Measurements from ENCODE around the gene SELENOV. TPM values are rescaled to one million over a fixed set of nuclear protein-coding genes. Genes with fewer than 3 reads are reported as not detected.
A peak's percentile ranks its signal among the peaks of the same experiment; 100 is the strongest.

Gene SELENOV
- total RNA-seq, 1 experiment from 2014 or later = not detected

DNA sequence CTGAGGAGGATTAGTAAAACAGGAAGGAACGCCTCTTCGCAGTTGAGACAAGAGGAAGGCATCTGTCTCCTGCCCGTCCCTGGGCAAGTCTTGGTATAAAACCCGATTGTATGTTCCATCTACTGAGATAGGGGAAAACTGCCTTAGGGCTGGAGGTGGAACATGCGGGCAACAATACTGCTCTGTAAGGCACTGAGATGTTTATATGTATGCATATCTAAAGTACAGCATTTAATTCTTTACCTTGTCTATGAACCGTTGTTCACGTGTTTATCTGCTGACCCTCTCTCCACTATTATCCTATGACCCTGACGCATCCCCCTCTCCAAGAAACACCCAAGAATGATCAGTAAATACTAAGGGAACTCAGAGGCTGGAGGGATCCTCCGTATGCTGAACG, 35.0 kb upstream of the SELENOV start:
- peaks cover 54% of the 10 kb centered on the region for H3K36me3 ChIP-seq
- peak overlapping the region; percentile 87 for H3K4me3 ChIP-seq

DNA sequence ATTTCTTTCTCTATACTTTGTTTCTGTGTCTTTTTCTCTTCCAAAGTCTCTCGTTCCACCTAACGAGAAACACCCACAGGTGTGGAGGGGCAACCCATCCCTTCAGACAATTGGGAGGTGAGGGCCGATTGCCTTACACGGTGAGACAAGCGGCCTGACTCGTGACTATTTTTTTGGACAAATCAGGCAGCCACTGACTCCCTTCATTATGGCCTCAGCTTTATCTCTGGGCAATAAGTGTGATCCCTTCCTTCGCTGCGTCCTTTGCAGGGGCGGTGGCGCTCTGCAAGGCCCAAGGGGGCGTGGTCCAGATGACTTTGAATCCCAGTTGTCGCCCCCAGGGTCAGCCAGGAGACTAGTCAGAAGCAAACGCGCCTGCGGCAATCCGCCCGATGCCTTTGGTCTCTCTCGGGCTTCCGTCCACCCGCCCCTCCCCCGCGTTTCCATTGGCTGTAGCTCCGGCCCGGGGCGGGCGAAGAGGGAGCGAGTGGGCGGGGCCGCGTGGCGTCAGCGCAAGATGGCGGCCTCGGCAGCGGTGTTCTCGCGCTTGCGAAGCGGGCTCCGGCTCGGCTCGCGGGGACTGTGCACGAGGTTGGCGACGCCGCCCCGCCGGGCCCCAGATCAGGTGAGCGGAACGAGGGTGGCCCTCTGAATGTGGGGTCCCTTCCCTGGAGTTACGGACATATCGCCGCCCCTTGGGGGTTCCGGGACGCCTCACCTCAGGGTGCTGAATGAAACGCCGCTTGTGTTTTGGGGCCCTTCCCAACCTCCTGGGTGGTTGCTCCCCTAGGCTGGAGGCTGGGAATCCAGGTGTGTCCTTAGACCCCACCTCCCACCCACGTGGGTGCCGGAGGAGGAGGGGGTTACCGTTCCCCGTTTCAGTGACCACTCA, 34.4 kb upstream of the SELENOV start, which contains the start of gene TIMM50:
Gene TIMM50, plus strand, starts transcription at position 502 of the 892 bp plus-strand sequence. Its CDS starts 16 bp downstream, at position 518.
- H3K4me1 ChIP-seq (replicated peaks) = peaks cover 15% of the 10 kb centered on the region
- H3K36me3 ChIP-seq = peaks cover 53% of the 10 kb centered on the region
- H3K27me3 ChIP-seq (replicated peaks) = no peaks in the 10 kb centered on the region
- H3K27ac ChIP-seq = peak within 1 kb of the TSS; percentile 61
- H3K4me3 ChIP-seq = peak within 1 kb of the TSS; percentile 87
- no peaks in the 10 kb centered on the region for H3K9me3 ChIP-seq (replicated peaks)
- DNase-seq (ENCODE audit: low read depth in 1 of 2, low spot score in 2 of 2) = peak; percentile 94 to 99

More for the DNA sequence above, 35.0 kb upstream of the SELENOV start:
- peaks cover 15% of the 10 kb centered on the region for H3K4me1 ChIP-seq (replicated peaks)
- no peaks in the 10 kb centered on the region for H3K27me3 ChIP-seq (replicated peaks)
- H3K9me3 ChIP-seq (replicated peaks) = no peaks in the 10 kb centered on the region
- no peak for DNase-seq (ENCODE audit: low read depth in 1 of 2, low spot score in 2 of 2)
- H3K27ac ChIP-seq = peak overlapping the region; percentile 61

DNA sequence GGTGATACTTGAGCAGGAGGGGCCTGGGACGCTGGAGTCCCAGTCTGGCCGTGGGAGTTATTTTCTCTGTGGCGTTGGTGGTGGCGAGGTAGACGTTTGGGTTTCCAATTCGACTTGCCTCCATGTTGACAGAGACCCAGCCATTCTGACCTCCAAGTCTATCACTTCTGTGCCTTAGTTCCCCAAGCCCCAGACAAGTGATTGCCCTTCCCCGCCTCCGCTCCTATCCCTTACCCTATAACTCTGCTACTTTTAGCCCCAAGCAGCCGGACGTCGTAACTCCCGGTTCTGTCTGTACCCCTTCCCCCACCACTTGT, 33.8 kb upstream of the SELENOV start:
- H3K4me3 ChIP-seq = peak overlapping the region; percentile 87
- peaks cover 53% of the 10 kb centered on the region for H3K36me3 ChIP-seq
- no peaks in the 10 kb centered on the region for H3K9me3 ChIP-seq (replicated peaks)
- peak overlapping the region; percentile 61 for H3K27ac ChIP-seq
- H3K27me3 ChIP-seq (replicated peaks) = no peaks in the 10 kb centered on the region
- H3K4me1 ChIP-seq (replicated peaks) = peaks cover 15% of the 10 kb centered on the region
- DNase-seq (ENCODE audit: low read depth in 1 of 2, low spot score in 2 of 2) = no peak

DNA sequence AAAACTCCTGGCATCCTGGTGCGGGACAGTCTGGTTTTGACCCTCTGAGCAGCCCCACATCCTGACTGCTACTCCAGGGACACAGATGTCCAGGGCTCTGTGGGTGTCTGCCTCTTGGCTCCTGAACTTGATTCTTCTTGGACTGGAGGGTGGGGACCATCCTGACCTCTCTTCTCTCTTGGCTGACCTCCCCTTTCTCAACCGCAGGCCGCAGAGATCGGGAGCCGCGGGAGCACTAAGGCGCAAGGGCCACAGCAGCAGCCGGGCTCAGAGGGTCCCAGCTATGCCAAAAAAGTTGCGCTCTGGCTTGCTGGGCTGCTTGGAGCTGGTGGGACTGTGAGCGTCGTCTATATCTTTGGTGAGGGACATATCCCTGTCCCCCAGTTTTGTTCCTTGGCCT, 33.3 kb upstream of the SELENOV start:
- Histone ChIP-seq H3K27ac (no peak overlapping the region), H3K9me3 (replicated peaks) (no peaks in the 10 kb centered on the region), H3K36me3 (peaks cover 53% of the 10 kb centered on the region), H3K4me3 (peak overlapping the region; percentile 87), H3K4me1 (replicated peaks) (peaks cover 15% of the 10 kb centered on the region), H3K27me3 (replicated peaks) (no peaks in the 10 kb centered on the region)
- DNase-seq (ENCODE audit: low read depth in 1 of 2, low spot score in 2 of 2) = no peak

DNA sequence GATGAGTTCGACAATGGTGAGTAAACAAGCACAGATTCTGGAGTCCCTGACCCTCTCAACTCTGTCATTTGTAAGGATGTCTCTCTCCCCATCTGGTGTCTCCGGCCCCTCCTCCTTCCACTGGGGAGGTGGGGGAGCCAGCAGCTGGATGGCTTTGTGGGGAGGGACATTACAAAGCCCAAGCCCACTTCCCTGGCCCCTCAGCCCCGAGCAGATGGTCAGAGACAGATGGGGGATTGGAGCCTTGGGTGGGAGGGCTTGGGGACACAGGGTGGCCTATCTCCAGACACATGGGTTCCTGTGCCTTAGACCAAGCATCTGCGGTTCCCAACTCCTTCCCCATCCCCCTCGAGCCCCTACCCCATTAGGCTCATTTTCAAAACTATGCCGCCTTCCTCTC, 31.8 kb upstream of the SELENOV start:
- H3K27ac ChIP-seq = no peak overlapping the region
- H3K27me3 ChIP-seq (replicated peaks) = no peaks in the 10 kb centered on the region
- no peak for DNase-seq (ENCODE audit: low read depth in 1 of 2, low spot score in 2 of 2)
- H3K9me3 ChIP-seq (replicated peaks) = no peaks in the 10 kb centered on the region
- peaks cover 15% of the 10 kb centered on the region for H3K4me1 ChIP-seq (replicated peaks)
- peaks cover 61% of the 10 kb centered on the region for H3K36me3 ChIP-seq
- no peak overlapping the region for H3K4me3 ChIP-seq

DNA sequence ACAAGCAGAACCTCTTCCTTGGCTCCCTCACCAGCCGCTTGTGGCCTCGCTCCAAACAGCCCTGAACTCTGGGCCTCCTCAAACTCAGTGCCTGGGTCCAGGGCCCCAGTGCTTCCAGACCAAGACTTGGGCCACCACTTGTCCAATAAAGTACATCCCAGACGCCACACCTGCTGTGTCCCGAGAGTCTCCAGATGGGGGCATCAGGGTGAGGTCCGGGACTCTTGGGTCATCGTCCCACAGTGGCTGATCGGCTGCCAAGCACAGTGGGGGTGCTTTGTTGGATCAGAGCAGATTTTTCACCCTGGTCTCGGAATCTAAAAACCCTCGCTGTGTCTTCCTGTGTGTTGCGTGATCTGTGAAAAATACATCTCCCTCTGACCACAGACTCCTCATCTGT, 25.2 kb upstream of the SELENOV start:
- Histone ChIP-seq H3K36me3 (peaks cover 56% of the 10 kb centered on the region), H3K27ac (no peak overlapping the region), H3K27me3 (replicated peaks) (no peaks in the 10 kb centered on the region), H3K4me3 (no peak overlapping the region), H3K9me3 (replicated peaks) (no peaks in the 10 kb centered on the region), H3K4me1 (replicated peaks) (no peaks in the 10 kb centered on the region)
- DNase-seq (ENCODE audit: low read depth in 1 of 2, low spot score in 2 of 2) = no peak

DNA sequence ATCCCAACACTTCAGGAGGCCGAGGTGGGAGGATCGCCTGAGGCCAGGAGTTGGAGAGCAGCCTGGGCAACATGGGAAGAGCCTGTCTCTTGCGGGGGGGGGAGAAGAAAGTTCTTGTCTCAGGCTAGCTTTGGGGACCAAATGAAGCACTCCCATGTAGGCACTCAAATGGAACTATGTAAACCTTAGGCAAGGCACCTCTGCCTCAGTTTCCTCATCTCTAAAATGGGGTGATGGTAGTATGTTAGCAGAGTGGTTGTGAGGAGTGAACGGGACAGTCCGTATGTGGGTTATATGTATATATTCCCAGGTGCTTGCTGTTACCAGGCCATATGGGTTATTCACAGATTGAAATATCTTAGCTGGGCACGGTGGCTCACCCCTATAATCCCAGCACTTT, 22.7 kb upstream of the SELENOV start:
- Histone ChIP-seq H3K4me1 (replicated peaks) (no peaks in the 10 kb centered on the region), H3K27me3 (replicated peaks) (peaks cover 9% of the 10 kb centered on the region), H3K36me3 (peaks cover 33% of the 10 kb centered on the region), H3K27ac (no peak overlapping the region), H3K9me3 (replicated peaks) (no peaks in the 10 kb centered on the region), H3K4me3 (no peak overlapping the region)
- no peak for DNase-seq (ENCODE audit: low read depth in 1 of 2, low spot score in 2 of 2)

DNA sequence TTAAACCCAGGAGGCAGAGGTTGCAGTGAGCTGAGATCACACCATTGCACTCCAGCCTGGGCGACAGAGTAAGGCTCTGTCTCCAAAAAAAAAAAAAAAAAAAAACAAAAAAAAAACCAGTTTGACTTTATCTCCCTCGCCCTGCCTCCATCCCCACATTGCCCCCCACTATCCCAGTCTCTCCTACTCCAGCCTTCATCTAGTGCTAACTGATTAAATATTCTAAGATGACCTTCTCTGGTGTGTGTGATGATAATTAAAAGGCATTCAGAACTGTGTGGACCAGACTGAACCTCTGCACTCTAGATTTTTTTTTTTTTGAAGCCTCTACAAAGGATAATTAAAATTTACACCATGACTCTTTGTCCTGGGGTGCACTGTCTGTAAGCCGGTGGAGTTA, 22.2 kb upstream of the SELENOV start:
- no peak for DNase-seq (ENCODE audit: low read depth in 1 of 2, low spot score in 2 of 2)
- H3K4me3 ChIP-seq = no peak overlapping the region

DNA sequence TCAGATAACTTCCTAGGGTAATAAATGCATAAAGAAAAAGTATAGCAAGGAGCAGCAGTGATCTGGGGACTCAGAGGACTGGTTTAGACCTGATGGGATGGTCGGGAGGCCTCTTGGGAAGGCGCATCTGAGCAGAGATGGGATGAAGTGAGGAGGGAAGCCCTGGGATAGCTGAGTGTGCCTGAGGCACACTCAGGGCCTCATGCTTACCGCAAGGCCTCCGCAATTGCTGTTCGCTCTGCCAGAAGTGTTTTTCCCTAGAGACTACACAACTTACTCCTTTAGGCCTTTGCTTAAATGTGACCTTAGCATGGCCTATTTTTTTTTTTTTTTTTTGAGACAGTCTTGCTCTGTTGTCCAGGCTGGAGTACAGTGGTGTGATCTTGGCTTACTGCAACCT, 20.3 kb upstream of the SELENOV start:
- peaks cover 10% of the 10 kb centered on the region for H3K4me1 ChIP-seq (replicated peaks)
- H3K4me3 ChIP-seq = no peak overlapping the region
- H3K36me3 ChIP-seq = peaks cover 10% of the 10 kb centered on the region
- H3K27ac ChIP-seq = no peak overlapping the region
- H3K27me3 ChIP-seq (replicated peaks) = peaks cover 33% of the 10 kb centered on the region
- H3K9me3 ChIP-seq (replicated peaks) = no peaks in the 10 kb centered on the region; the same call in 1 of the 2 replicates
- DNase-seq (ENCODE audit: low read depth in 1 of 2, low spot score in 2 of 2) = no peak

More for the DNA sequence above, 22.2 kb upstream of the SELENOV start:
- Histone ChIP-seq H3K36me3 (peaks cover 29% of the 10 kb centered on the region), H3K9me3 (replicated peaks) (no peaks in the 10 kb centered on the region; the same call in 1 of the 2 replicates), H3K4me1 (replicated peaks) (peaks cover 2% of the 10 kb centered on the region), H3K27me3 (replicated peaks) (peaks cover 14% of the 10 kb centered on the region), H3K27ac (no peak overlapping the region)

DNA sequence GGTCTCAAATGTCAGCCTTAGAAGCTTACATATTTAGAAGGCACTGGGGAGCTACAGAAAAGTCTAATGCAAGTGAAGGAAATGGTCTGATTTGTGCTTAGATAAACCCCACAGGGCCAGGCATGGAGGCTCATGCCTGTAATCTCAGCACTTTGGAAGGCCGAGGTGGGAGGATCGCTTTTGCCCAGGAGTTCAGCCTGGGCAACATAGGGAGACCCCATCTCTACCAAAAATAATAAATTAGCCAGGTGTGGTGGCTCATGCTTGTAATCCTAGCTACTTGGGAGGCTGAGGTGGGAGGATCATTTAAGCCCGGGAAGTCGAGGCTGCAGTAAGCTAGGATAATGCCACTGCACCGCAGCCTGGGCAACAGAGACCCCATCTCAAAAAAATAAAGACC, 18.9 kb upstream of the SELENOV start:
- no peak for DNase-seq (ENCODE audit: low read depth in 1 of 2, low spot score in 2 of 2)
- Histone ChIP-seq H3K27me3 (replicated peaks) (peaks cover 44% of the 10 kb centered on the region), H3K36me3 (no peaks in the 10 kb centered on the region; the same call in 1 of the 2 replicates), H3K4me1 (replicated peaks) (peaks cover 10% of the 10 kb centered on the region), H3K4me3 (no peak overlapping the region), H3K27ac (no peak overlapping the region), H3K9me3 (replicated peaks) (no peaks in the 10 kb centered on the region; the same call in 1 of the 2 replicates)

DNA sequence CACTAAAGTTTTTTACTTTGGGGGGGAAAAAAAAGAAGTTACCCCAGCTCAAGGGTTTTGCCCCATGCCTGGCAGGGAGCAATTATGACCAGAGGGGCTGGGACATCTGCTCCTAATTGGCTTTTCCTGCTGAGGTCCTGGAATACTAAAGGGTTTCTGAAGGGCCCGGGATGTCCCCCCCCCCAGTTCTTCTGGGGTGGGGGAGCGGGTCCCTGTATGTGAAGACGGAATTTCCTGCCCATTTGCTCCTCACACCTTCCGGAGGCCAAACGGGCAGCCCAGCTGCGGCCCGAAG, 17.3 kb upstream of the SELENOV start:
- H3K4me1 ChIP-seq (replicated peaks) = peaks cover 12% of the 10 kb centered on the region
- no peak overlapping the region for H3K27ac ChIP-seq
- peaks cover 3% of the 10 kb centered on the region; the same call in 1 of the 2 replicates for H3K9me3 ChIP-seq (replicated peaks)
- H3K27me3 ChIP-seq (replicated peaks) = peaks cover 55% of the 10 kb centered on the region
- no peak for DNase-seq (ENCODE audit: low read depth in 1 of 2, low spot score in 2 of 2)
- no peak overlapping the region for H3K4me3 ChIP-seq
- H3K36me3 ChIP-seq = no peaks in the 10 kb centered on the region

DNA sequence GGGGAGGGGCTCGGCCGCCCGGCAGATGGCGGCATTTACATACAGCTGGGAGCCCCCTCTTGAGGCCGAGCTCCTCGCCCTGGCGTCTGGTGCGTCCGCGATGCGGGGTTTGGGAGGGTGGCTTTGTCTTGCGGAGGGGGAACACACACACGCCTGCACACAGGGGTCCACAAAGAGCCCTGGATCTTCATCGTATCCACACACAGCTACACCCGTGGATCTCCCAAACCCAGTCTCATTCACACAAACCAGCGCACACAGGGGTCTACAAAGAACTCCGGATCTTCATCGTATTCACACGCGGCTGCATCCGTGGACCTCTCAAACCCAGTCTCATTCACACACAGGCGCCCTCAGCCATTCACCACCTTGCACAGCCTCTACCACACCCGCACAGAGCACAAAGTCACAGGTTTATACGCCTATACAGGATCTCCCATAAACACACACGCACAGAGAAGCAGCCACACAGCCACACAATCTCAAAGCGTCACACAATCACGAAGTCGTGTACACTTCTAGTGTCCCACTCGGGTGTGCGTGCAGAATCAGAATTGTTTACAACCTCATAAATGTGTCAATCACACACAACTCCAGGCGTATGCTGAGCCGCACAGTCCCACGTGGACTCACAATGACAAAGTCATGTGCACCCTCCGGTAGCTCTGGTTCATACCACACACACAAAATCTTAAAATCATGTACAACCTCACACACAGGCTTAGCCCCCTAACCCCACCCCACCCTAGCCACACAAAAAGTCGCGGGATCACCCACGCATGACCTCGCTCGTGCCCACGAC, 16.7 kb upstream of the SELENOV start:
- no peak overlapping the region for H3K4me3 ChIP-seq

DNA sequence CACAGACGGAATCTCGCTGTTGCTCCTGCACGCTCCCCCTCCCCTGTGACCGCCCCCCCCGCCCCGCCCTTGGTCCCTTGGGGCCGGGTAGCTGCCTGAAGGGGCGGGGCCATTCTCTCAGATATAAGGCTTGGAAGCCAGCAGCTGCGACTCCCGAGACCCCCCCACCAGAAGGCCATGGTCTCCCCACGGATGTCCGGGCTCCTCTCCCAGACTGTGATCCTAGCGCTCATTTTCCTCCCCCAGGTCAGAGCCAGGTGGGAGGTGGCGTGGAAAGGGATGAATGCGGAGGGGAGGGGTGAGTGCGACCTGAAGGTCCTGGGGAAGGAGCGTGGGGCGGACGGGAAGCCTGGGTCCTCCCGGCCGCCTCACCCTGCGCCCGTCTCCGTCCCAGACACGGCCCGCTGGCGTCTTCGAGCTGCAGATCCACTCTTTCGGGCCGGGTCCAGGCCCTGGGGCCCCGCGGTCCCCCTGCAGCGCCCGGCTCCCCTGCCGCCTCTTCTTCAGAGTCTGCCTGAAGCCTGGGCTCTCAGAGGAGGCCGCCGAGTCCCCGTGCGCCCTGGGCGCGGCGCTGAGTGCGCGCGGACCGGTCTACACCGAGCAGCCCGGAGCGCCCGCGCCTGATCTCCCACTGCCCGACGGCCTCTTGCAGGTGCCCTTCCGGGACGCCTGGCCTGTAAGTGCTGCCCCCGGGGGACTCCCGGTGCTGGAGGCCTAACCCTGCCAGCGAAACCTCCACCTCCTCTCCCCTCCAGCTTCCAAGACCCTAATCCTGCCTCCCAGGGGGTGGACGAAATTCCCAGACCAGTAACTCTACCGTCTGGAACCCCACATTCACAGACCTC, 15.9 kb upstream of the SELENOV start, which contains the start of gene DLL3:
Gene DLL3, plus strand, starts transcription at position 150 of the 845 bp plus-strand sequence. Its CDS starts 28 bp downstream, at position 178.
- DNase-seq (ENCODE audit: low read depth in 1 of 2, low spot score in 2 of 2) = no peak
- Histone ChIP-seq H3K9me3 (replicated peaks) (peaks cover 9% of the 10 kb centered on the region; the same call in 1 of the 2 replicates), H3K27ac (no peak within 1 kb of the TSS), H3K27me3 (replicated peaks) (peaks cover 67% of the 10 kb centered on the region), H3K4me1 (replicated peaks) (peaks cover 16% of the 10 kb centered on the region), H3K36me3 (no peaks in the 10 kb centered on the region), H3K4me3 (no peak within 1 kb of the TSS)

More for the DNA sequence above, 16.7 kb upstream of the SELENOV start:
- H3K36me3 ChIP-seq = no peaks in the 10 kb centered on the region
- H3K27me3 ChIP-seq (replicated peaks) = peaks cover 59% of the 10 kb centered on the region
- peaks cover 8% of the 10 kb centered on the region; the same call in 1 of the 2 replicates for H3K9me3 ChIP-seq (replicated peaks)
- peak in 1 of 2 experiments; percentile 38 for DNase-seq (ENCODE audit: low read depth in 1 of 2, low spot score in 2 of 2)
- peaks cover 16% of the 10 kb centered on the region for H3K4me1 ChIP-seq (replicated peaks)
- no peak overlapping the region for H3K27ac ChIP-seq

Data from SJSA1 (cell line).